Measurements from ENCODE around the gene COL26A1.
"Not testable (repeated sequence)": the region's sequence is repeated elsewhere in the genome, so short reads cannot be mapped to it uniquely, and the experiment has no call there.

Gene COL26A1

GRCh38 chr7:101402835-101403234 is 40.2 kb downstream of the COL26A1 start:
- no peak for DNase-seq

- DNase-seq: no peak
Observed at GRCh38 chr7:101405474-101406067, 42.9 kb downstream of the COL26A1 start.

DNA sequence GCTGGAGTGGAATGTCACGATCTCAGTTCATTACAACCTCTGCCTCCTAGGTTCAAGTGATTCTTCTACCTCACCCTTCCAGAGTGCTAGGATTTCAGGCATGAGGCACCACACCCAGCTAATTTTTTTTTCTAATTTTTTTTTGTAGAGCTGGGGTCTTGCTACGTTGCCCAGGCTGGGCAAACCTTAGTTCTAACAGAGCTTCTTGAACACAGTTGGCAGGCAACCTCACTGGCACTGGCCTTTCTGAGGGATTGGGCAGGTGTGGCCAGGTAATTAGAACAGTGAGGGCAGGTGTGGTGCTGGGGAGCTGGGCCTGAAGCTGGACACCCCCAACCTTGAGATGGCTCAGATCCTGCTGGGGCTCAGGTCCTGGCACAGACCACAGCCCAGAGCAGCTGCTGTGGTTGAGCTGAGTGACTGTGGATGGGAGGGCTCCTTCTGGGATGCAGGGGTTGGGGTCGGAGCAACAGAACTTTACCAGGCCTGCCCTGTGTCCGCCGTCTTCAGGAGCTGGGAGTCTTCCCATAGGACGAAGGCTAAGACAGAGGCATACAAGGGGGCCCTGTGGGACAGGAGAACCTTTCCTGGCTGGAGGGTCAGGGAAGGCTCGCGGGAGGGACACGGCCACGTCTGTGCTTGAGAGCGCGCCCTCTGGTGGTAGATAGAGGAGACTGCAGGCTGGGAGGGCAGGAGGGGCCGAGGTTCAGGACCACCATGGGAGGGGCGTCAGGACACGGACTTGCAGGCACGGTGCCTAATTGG is 48.2 kb downstream of the COL26A1 start:
- peak; percentile 57 for DNase-seq

GRCh38 chr7:101411508-101411874 is 48.8 kb downstream of the COL26A1 start:
- peak; percentile 57 for DNase-seq

DNA sequence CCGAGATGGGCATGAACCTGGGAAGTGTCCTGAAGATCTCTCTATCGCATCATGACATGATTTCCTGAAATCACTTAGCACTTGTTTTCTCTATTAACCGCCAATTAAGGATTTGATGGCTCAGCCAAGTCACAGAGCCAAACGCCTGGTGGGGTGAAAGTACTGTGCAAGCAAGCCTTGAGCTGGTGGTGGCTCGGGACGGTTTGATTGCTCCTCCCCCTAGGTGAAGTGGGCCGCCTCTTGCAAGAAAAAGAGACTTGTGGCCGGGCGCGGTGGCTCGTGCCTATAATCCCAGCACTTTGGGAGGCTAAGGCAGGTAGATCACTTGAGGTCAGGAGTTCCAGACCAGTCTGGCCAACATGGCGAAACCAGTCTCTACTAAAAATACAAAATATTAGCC is 50.3 kb downstream of the COL26A1 start:
- no peak for DNase-seq

DNA sequence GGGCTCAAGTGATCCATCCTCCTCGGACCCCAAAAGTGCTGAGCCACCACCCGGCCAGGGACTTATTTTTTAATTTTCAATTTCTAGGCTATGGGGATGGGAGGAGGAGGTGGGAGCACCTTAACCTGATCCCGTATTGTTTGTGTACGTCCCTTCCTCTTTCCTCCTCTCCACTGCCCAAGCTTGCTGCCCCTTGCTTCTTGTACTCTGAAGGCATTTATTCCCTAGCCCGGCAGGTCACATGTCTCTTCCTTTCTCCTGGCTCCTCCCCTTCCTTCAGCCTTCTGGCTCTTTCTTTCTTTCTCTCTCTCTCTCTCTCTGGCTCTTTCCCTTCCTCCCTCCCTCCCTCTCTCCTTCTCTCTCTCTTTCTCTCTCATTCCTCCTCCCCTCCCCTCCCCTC is 56.0 kb downstream of the COL26A1 start:
- DNase-seq: no peak

GRCh38 chr7:101419831-101420230 is 57.2 kb downstream of the COL26A1 start:
- no peak for DNase-seq

DNA sequence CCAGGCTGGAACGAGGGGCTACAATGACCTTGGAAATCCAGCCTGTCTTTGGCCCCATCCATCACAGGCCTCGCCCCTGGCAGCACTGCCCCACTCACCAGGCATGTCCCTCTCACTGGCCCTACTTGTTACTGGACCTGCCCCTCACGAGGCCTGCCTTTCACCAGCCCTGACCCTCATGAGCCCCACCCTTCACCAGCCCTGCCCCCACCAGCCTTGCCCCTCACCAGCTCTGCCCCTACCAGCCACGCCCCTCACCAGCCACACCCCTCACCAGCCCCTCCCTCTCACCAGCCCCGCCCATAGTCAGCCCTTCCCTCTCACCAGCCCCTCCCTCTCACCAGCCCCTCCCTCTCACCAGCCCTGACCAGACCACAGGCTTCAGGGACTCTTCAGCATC is 57.8 kb downstream of the COL26A1 start:
- DNase-seq: no peak

DNA sequence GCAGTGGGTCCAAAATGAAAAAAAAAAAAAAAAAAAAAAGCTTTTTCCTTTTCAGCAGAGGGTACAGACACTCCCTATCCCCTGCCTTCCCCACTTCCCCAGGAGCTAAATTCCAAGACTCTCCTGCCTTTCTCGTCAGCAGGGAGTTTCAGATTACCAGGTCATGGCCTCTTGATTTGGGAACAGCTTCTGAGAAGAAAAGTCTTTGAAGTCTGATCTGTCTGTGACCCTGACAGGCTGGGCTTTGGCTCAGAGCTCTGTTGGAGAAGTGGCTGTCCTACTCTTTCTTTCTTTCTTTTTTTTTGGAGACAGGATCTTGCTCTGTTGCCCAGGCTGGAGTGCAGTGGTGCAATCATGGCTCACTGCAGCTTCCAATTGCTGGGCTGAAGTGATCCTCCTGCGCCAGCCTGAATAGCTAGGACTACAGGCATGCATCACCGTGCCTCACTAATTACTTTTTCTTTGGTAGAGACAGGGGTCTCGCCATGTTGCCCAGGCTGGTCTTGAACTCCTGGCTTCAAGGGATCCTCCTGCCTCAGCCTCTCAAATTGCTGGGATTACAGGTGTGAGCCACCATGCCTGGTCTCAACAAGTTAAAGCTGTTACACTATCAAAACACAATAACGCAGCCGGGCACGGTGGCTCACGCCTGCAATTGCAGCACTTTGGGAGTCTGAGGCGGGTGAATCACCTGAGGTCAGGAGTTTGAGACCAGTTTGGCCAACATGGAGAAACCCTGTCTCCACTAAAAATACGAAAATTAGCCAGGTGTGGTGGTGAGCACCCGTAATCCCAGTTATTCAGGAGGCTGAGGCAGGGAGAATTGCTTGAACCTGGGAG is 59.9 kb downstream of the COL26A1 start:
- no peak for DNase-seq

DNA sequence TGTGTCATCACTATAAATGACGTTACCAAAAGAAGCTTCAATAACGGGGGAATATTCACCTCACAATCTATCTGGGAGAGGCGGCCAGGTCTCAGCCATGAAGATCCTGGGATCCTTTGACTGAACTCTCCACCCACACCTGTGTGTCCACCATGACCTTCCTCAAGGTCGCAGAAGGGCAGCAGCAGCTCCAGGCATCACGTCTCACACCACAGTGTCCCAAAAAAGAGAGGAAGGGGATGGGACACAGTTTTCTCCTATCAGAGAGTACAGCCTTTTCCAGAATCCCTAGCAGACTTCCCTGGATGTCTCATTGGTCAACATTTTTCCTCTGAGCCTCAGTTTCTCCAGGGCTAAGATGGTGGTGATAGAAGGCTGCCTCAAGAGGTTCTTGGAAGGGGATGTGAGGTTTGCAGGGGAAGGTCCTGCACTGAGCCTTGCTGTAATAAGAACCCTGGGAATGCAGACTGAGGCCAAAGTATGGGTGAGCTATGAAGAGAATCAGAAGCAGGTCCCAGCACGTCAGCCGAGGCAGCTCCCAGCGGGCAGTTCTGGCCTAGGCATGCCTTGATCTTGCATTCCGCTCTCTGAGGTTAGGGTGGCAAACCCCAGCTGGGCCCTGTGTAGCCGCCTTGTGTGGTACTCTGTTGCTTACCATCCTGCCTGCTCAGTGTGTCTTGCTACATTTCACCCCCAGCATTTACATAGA is 63.8 kb downstream of the COL26A1 start:
- DNase-seq: no peak

GRCh38 chr7:101428093-101428866 is 65.6 kb downstream of the COL26A1 start:
- no peak for DNase-seq

- DNase-seq: no peak
Observed at GRCh38 chr7:101432316-101432715, 69.6 kb downstream of the COL26A1 start.

DNA sequence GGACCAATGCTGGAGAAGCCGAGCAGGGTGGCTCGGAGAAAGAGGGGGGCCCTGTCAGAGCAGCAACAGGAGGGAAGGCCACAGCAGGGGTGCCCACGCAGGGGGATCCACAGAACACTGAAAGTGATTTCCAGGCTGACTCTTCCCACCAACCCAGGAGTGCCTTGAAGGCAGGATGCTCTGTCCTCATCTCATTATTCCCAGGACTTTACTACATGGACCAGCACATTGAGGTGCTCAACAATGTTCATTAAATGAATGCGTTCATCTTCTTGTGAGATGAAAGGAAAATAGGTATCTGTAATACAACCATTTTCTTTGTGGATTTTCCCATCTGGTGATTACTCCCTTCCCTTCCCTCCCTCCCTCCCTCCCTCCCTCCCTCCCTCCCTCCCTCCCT is 71.0 kb downstream of the COL26A1 start:
- DNase-seq: no peak

DNA sequence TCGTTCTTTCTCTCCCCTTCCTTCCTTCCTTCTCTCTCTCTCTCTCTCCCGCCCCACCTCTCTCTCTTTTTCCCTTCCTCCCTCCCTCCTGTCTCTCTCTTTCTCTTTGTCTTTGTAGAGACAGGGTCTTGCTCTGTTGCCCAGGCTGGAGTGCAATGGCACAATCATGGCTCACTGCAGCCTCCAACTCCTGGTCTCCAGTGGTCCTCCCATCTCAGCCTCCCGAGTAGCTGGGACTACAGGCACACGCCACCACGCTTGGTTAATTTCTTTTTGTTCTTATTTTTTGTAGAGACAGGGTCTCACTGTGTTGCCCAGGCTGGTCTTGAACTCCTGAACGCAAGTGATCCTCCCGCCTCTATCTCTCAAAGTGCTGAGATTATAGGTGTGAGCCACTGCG is 71.5 kb downstream of the COL26A1 start:
- DNase-seq: not testable (repeated sequence)

DNA sequence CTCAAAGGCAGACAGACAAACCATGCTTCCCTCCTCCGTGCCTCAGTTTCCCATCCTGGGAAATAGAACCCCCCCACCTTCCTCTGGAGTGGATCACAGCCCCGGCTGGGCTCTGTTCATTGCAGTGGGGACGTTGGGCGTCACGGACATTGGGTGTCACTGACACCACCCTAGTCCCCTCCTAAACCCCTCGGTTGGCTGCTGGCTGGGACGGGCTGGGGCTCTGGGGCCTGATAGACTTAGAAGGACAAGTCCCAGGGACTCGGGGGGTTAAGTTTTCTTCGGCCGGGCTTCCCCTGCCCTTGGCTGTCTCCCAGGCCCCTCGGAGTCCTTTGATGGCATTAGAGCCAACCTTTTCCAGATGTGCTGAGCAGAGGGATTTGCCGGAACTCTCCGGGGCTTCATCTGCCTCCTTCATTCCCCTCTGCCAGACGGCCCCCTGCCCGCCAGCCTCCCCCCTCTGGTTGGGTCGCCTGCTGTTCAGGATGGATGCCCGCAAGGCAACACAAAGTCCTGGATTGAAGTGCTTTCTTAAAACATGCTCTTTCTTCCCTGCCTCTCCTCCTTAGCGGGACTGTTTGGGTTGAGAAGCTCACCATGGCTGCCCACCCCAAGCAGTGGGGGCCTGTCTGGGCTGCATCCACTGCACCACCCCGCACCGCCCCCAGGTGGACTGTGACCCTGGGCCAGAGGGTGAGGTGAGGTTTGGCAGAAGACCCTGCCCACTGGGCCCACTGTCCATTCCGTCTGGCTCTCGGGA is 73.0 kb downstream of the COL26A1 start:
- no peak for DNase-seq

DNA sequence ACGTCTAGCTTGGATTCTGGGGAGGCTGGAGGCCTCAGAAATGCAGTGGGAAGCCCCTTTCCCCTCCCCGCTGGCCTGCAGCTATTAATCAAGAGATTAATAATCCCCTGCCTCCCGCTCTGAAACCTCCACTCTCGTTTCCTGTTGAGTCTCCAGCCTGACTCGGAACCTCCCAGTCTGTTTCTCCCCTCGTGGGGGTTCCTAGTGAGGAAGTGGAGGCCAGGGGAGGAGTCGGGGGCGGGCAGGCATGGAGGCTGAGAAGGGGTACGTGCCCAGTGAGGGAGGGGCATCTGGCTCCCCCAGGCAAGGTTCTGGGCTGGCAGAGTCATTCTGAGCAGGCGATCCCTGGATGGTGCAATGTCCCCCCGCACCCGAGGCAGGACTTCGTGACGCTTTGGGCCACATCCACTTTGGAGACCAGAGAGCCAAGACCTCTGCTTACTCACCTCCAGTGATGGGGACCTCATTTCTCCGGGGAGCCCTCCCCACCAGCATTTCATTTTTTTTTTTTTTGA is 73.6 kb downstream of the COL26A1 start:
- no peak for DNase-seq

GRCh38 chr7:101436857-101437576 is 74.3 kb downstream of the COL26A1 start:
- no peak for DNase-seq

- DNase-seq: no peak
Observed at GRCh38 chr7:101441890-101442289, 79.2 kb downstream of the COL26A1 start.

DNA sequence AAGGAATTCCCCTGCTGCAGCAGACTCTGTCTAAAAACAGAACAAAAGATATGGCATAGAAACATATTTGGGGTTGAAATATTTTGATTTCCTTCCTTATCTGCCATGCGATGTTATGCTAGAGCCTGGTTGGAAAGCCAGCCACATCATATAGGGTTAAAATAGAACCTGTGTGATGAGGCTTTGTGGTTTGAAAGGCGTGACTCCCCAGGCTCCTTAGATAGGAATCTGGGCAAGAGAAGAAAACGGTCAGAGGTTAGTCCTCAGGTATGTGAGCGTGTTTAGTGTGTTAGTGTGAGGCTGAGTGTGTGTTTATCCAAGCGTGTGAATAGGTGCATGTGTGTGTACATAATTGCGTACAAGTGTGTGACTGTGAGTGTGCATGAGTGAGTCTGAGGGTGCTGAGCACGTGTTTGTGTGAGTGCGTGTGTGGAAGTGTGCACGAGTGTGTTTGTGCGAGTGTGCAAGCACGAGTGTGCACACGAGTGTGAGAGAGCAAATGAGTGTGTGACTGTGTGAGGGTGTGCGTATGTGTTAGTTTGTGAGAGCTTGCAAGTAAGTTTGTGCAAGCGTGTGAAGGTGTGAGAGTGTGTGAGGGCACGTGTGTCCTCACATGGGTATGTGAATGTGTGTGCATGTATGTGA is 79.9 kb downstream of the COL26A1 start:
- no peak for DNase-seq

DNA sequence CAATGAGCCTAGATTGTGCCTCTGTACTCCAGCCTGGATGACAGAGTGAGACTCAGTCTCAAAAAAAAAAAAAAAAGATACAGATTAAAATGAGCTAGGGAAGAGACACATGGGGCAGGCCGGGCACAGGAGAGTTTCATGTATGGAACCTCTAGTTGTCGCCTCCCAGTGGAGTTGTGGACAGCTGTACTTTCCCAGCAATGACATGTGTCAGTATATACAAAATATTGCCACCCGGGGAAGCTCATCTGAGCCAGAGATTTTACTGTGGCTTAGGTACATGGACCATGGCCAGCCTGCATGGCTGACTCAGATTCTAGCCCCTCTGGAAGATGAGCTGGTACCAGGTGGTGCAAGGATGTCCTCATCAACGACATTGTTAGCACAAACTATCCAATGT is 87.4 kb downstream of the COL26A1 start:
- DNase-seq: no peak

Measured in GDM1 (cell line).